Skeletal muscle satellite cell (primary cell): ENCODE results near the gene GOLGA6L6. TPM values are rescaled to one million over a fixed set of nuclear protein-coding genes. Genes with fewer than 3 reads are reported as not detected.
"Not testable (repeated sequence)": the region's sequence is repeated elsewhere in the genome, so short reads cannot be mapped to it uniquely, and the experiment has no call there.

Experiments used
- H3K27me3 ChIP-seq: 2 replicates; pipeline ENCODE4 v1.7.0; 2013; ENCODE audit warnings: low read length; ENCODE audit not compliant: control insufficient read depth, insufficient read depth
- H3K36me3 ChIP-seq: 2 replicates; pipeline ENCODE4 v1.7.0; 2013; ENCODE audit warnings: mild to moderate bottlenecking, control low read depth, low read length; ENCODE audit not compliant: insufficient read depth
- H3K4me1 ChIP-seq: 2 replicates; pipeline ENCODE4 v1.7.0; 2013; ENCODE audit warnings: low read length; ENCODE audit not compliant: control insufficient read depth, insufficient read depth
- H3K4me2 ChIP-seq: 2 replicates; pipeline ENCODE4 v1.7.0; 2013; ENCODE audit warnings: mild to moderate bottlenecking, low read length
- H3K4me3 ChIP-seq: 2 replicates; pipeline ENCODE4 v1.7.0; 2013; ENCODE audit warnings: low read length
- H3K9ac ChIP-seq: 2 replicates; pipeline ENCODE4 v1.7.0; 2013; ENCODE audit warnings: mild to moderate bottlenecking, low read depth, low read length, moderate library complexity
- H3K9me3 ChIP-seq: replicated peaks from 2 replicates; pipeline ENCODE4 v1.7.0; 2013; ENCODE audit warnings: mild to moderate bottlenecking, control low read depth, low read length
- small RNA-seq: library from RNA; depleted of rRNA; stranded (forward); fragments of <200 nt; gene quantifications from one replicate; pipeline ENCODE3, GENCODE V24; 2012

Gene GOLGA6L6

DNA sequence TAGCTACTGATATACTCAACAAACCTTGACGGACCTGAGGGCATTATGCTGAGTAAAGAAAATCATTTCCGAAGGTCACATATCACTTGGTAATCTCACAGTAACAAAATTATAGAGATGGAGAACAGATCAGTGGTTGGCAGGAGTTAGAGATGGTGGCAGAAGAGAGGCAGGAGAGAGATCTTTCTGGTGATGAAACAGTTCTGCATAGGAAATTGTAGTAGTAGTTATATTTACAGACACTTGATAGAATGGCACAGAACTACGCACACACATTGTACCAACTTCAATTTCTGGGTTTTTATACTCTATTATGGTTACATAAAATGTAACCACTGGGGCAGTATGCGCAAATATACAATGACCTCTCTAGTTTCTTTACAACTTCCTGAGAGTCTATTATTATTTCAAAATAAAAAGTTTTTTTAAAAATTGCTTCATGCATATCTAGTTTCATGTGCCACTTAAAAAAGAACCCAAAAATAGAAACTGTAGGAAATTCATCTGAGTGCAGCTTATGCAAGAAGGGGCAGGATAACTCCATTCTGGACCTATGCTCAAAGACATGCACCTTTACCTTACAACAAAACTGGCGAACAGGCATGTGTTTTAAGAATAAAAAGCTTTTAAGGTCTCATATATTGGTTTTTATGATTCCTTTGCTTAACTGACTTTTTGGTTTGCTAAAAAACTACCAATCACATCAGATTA lies 39.9 kb downstream of the GOLGA6L6 start:
- H3K36me3 ChIP-seq, H3K4me2 ChIP-seq, H3K9ac ChIP-seq, H3K4me3 ChIP-seq, H3K27me3 ChIP-seq, H3K4me1 ChIP-seq, H3K9me3 ChIP-seq: not testable (repeated sequence)

DNA sequence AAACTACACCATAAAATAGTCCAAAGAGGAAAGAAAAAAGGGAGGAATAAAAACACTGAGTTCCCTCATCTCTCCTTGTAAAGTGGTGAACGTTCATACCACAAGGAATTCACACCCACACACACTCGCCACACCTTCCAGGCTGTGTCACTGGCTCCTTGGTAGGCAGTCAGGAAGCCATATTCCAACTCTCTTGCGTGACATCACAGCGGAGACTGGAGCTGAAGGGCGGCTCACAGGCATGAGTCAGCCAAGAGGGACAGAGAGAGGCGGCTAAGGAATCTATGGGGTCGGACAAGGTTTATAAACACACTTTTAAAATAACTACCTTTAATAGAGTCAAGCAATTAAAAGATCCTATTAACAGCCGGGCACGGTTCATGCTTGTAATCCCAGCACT lies 43.8 kb downstream of the GOLGA6L6 start:
- H3K4me1 ChIP-seq, H3K27me3 ChIP-seq, H3K36me3 ChIP-seq, H3K9ac ChIP-seq, H3K4me2 ChIP-seq, H3K9me3 ChIP-seq, H3K4me3 ChIP-seq: not testable (repeated sequence)

- not testable (repeated sequence) for H3K36me3 ChIP-seq, H3K9ac ChIP-seq, H3K27me3 ChIP-seq, H3K9me3 ChIP-seq, H3K4me3 ChIP-seq, H3K4me1 ChIP-seq, H3K4me2 ChIP-seq
Observed at GRCh38 chr15:20493035-20493434, 48.6 kb downstream of the GOLGA6L6 start.

DNA sequence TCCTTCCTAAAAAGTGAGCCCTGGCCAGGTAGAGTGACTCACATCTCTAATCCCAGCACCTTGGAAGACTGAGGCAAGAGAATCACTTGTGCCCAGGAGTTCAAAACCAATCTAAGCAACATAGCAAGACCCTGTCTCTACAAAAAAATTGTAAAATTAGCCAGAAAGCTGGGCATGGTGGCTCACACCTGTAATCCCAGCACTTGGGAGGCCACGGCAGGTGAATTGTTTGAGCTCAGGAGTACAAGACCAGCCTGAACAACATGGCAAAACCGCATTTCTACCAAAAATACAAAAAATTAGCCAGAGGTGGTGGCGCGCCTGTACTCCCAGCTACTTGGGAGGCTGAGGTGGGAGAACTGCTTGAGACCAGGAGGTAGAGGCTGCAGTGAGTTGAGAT lies 49.0 kb downstream of the GOLGA6L6 start:
- not testable (repeated sequence) for H3K4me3 ChIP-seq, H3K4me1 ChIP-seq, H3K9ac ChIP-seq, H3K4me2 ChIP-seq, H3K9me3 ChIP-seq, H3K27me3 ChIP-seq, H3K36me3 ChIP-seq

DNA sequence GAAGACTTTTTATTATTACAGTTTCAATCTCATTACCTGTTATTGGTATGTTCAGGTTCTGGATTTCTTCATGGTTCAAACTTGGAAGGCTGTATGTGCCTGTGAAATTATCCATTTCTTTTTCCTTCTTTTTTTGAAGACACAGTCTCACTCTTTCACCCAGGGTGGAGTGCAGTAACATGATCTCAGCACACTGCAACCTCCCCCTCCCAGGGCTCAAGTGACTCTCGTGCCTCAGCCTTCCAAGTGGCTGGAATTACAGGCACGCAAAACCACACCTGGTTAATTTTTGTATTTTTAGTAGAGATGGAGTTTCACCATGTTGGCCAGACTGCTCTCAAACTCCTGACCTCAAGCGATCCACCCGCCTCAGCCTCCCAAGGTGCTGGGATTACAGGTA lies 52.3 kb downstream of the GOLGA6L6 start:
- not testable (repeated sequence) for H3K9me3 ChIP-seq, H3K4me3 ChIP-seq, H3K36me3 ChIP-seq, H3K9ac ChIP-seq, H3K4me1 ChIP-seq, H3K27me3 ChIP-seq, H3K4me2 ChIP-seq

Small RNA genes within 50 kb of the gene (small RNA-seq; reads per million reads assigned to genes)
- not detected for gene RN7SL759P
